Keratinocyte (primary cell): ENCODE data around the gene TNXB. TPM values are rescaled to one million over a fixed set of nuclear protein-coding genes. Genes with fewer than 3 reads are reported as not detected.

Experiments used
- DNase-seq: peaks from one replicate; pipeline ENCODE4 v3.0.0-alpha.2; 2011; ENCODE audit warnings: low read depth, missing footprints, low spot score
- FAIRE-seq: peaks from 2 replicates; lab custom pipeline; 2011; peaks lifted over from hg19 to GRCh38; lab: Jason Lieb, UNC
- H2AFZ ChIP-seq: 2 replicates; pipeline ENCODE4 v1.6.0; 2012; ENCODE audit warnings: low read length, control low read depth, inconsistent platforms; ENCODE audit not compliant: control insufficient read depth
- H3K27ac ChIP-seq: 2 replicates; pipeline ENCODE4 v1.5.1; 2011; ENCODE audit warnings: low read length; ENCODE audit not compliant: control insufficient read depth, insufficient read depth
- H3K27me3 ChIP-seq: 3 replicates; pipeline ENCODE4 v1.6.0; 2011; ENCODE audit warnings: low read length; ENCODE audit not compliant: control insufficient read depth, insufficient read depth; ENCODE audit errors: extremely low read depth
- H3K36me3 ChIP-seq, 2 experiments: 2 replicates in 1 of 2; 3 replicates in 1 of 2; pipeline ENCODE4 v1.5.1; 2011; ENCODE audit warnings: low read length in 2 of 2, mild to moderate bottlenecking in 1 of 2; ENCODE audit not compliant: control insufficient read depth in 2 of 2, insufficient read depth in 2 of 2; ENCODE audit errors: extremely low read depth in 1 of 2
- H3K4me1 ChIP-seq: 3 replicates; pipeline ENCODE4 v1.5.1; 2011; ENCODE audit warnings: low read length; ENCODE audit not compliant: control insufficient read depth, insufficient read depth; ENCODE audit errors: extremely low read depth
- H3K4me2 ChIP-seq: 3 replicates; pipeline ENCODE4 v1.6.0; 2011; ENCODE audit warnings: low read depth, low read length; ENCODE audit not compliant: control insufficient read depth, insufficient read depth; ENCODE audit errors: extremely low read depth
- H3K4me3 ChIP-seq, 3 experiments: fragments of 200-600 bp in 1 of 3; sonication (generic) in 1 of 3; 2 replicates in 2 of 3; 3 replicates in 1 of 3; pipeline ENCODE4 v1.5.1; 2011 to 2016; ENCODE audit warnings: low read length in 3 of 3, mild to moderate bottlenecking in 3 of 3, control low read depth in 2 of 3, inconsistent platforms in 1 of 3, low read depth in 1 of 3, mixed read lengths in 1 of 3, mixed run types in 1 of 3, moderate library complexity in 1 of 3; ENCODE audit not compliant: control insufficient read depth in 2 of 3, insufficient read depth in 2 of 3; ENCODE audit errors: extremely low read depth in 1 of 3
- H3K79me2 ChIP-seq: 2 replicates; pipeline ENCODE4 v1.6.0; 2012; ENCODE audit warnings: low read length; ENCODE audit not compliant: control insufficient read depth, insufficient read depth
- H3K9ac ChIP-seq: 3 replicates; pipeline ENCODE4 v1.6.0; 2011; ENCODE audit warnings: low read length; ENCODE audit not compliant: control insufficient read depth, insufficient read depth; ENCODE audit errors: extremely low read depth
- H3K9me1 ChIP-seq: 3 replicates; pipeline ENCODE4 v1.6.0; 2011; ENCODE audit warnings: low read length; ENCODE audit not compliant: control insufficient read depth, insufficient read depth; ENCODE audit errors: extremely low read depth
- H3K9me3 ChIP-seq: 2 replicates; pipeline ENCODE4 v1.5.1; 2012; ENCODE audit warnings: low read depth, low read length; ENCODE audit not compliant: control insufficient read depth
- H4K20me1 ChIP-seq: 3 replicates; pipeline ENCODE4 v1.6.0; 2011; ENCODE audit warnings: low read length; ENCODE audit not compliant: control insufficient read depth, insufficient read depth; ENCODE audit errors: extremely low read depth
- EZH2 ChIP-seq: IDR thresholded peaks from one replicate; pipeline ENCODE4 v1.6.1; 2012; ENCODE audit warnings: inconsistent platforms, mild to moderate bottlenecking, low read length, moderate library complexity
- dilution Hi-C: fragments of 300-500 bp; cut with MboI; formaldehyde crosslinking; loops from one replicate; pipeline ENCODE4 v1.7.0; 2020; ENCODE audit warnings: low sequenced_read_pairs; ENCODE audit not compliant: extremely low pct_ligation_motif_present
- polyA plus RNA-seq, 5 experiments: library from polyadenylated mRNA; depleted of rRNA in 3 of 5; stranded (reverse) in 3 of 5; stranded (forward) in 1 of 5; unstranded in 1 of 5; fragments of >200 nt; gene quantifications; 1 replicate in 1 of 5; 2 replicates in 3 of 5; 3 replicates in 1 of 5; pipeline versions ENCODE4 v1.2.1 to v1.2.3, GENCODE V29; 2011 to 2012; ENCODE audit warnings: missing spikeins in 2 of 5, low read depth in 1 of 5, low replicate concordance in 1 of 5
- TF ChIP-seq, protein P1 (sequence below), 3 experiments: IDR thresholded peaks in 1 of 3; conservative IDR thresholded peaks in 1 of 3; optimal IDR thresholded peaks in 1 of 3; 2 replicates in 2 of 3; 3 replicates in 1 of 3; pipeline versions ENCODE3 to v1.5.1; 2011; ENCODE audit warnings: low read length in 3 of 3, mild to moderate bottlenecking in 3 of 3, moderate library complexity in 2 of 3, control low read depth in 1 of 3, inconsistent platforms in 1 of 3; ENCODE audit not compliant: insufficient read depth in 2 of 3; ENCODE audit errors: extremely low read depth in 1 of 3

The TNXB gene
- polyA plus RNA-seq, 1 donor (not counting 4 experiments of a cell fraction or from before 2014, with no cell fraction given), result 0.25 TPM

DNA sequence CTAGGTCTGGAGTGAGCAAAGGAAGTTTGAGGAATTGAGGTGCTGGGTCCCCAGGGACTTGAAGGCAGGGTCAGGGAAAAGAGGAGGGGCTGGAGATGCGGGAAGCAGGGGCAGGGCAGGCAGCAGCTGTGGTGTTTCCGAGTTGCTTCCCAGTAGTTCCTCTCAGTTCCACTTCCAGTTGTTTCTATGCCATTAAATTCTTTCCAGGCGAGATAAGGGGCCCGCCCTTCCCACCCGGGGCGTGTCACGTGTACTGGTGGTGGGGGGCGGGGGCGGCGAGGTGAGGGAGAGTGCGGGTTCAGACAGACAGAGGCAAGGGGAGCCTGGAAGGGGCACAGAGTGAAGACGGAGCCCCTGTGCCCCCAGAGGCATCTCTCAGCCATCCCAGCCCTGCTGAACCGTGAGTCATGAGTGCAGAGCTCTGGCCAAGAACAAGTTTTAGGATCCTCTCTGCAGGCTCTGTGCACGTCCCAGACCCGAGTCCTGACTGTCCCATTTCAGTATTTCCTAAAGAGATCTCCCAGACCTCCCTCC, 977 bp downstream of the TNXB start:
- Histone ChIP-seq H3K27ac (no peak overlapping the region), H2AFZ (no peak overlapping the region), H4K20me1 (no peaks in the 10 kb centered on the region), H3K4me2 (peak overlapping the region; percentile 53), H3K9me1 (no peaks in the 10 kb centered on the region), H3K9ac (no peak overlapping the region), H3K79me2 (no peaks in the 10 kb centered on the region), H3K36me3 (peaks cover 0 to under 1% of the 10 kb centered on the region in 2 experiments), H3K9me3 (no peaks in the 10 kb centered on the region), H3K4me1 (peaks cover 19% of the 10 kb centered on the region), H3K4me3 (no peak overlapping the region), H3K27me3 (peaks cover 9% of the 10 kb centered on the region)
- TF ChIP-seq, protein P1, sequence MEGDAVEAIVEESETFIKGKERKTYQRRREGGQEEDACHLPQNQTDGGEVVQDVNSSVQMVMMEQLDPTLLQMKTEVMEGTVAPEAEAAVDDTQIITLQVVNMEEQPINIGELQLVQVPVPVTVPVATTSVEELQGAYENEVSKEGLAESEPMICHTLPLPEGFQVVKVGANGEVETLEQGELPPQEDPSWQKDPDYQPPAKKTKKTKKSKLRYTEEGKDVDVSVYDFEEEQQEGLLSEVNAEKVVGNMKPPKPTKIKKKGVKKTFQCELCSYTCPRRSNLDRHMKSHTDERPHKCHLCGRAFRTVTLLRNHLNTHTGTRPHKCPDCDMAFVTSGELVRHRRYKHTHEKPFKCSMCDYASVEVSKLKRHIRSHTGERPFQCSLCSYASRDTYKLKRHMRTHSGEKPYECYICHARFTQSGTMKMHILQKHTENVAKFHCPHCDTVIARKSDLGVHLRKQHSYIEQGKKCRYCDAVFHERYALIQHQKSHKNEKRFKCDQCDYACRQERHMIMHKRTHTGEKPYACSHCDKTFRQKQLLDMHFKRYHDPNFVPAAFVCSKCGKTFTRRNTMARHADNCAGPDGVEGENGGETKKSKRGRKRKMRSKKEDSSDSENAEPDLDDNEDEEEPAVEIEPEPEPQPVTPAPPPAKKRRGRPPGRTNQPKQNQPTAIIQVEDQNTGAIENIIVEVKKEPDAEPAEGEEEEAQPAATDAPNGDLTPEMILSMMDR (optimal IDR thresholded peaks at IDR 0.05 in 1 of 3, IDR thresholded peaks at IDR 0.05 in 1 of 3, conservative IDR thresholded peaks at IDR 0.05 in 1 of 3; ENCODE audit: extremely low read depth in 1 of 3, insufficient read depth in 2 of 3, low read length in 3 of 3), result no peak
- TF ChIP-seq EZH2, result no peak
- dilution Hi-C loops, result no loop called here
- DNase-seq (no peak), FAIRE-seq (peak; percentile 76)

DNA sequence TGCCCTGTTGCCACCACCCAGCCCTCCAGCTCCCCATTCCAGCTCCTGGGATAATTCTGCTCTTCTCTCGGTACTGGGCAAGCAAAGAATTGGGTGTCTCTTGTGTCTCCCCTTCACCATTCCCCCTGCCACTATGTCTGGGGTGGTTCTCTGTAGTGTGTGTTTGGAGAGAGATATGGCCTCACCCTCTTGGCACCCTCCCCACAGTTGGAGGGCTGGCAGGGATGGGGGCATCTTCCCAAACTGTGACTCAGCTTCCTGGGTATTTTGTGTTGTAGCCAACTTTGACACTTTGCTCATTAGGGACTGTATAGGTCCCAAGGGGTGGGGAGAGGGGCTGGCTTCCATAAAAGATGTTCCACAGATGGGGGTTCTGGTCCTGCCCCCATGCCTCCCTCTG, 1.7 kb downstream of the TNXB start:
- Histone ChIP-seq H3K9me3 (no peaks in the 10 kb centered on the region), H3K79me2 (no peaks in the 10 kb centered on the region), H3K9me1 (no peaks in the 10 kb centered on the region), H3K4me1 (peaks cover 19% of the 10 kb centered on the region), H4K20me1 (no peaks in the 10 kb centered on the region), H3K36me3 (no peaks in the 10 kb centered on the region), H3K9ac (no peak overlapping the region), H3K27ac (no peak overlapping the region), H3K27me3 (peaks cover 9% of the 10 kb centered on the region), H3K4me2 (peak overlapping the region; percentile 53), H3K4me3 (no peak overlapping the region), H2AFZ (no peak overlapping the region)
- DNase-seq, result no peak
- TF ChIP-seq EZH2, result no peak
- TF ChIP-seq, protein P1 (optimal IDR thresholded peaks at IDR 0.05 in 1 of 3, IDR thresholded peaks at IDR 0.05 in 1 of 3, conservative IDR thresholded peaks at IDR 0.05 in 1 of 3; ENCODE audit: extremely low read depth in 1 of 3, insufficient read depth in 2 of 3, low read length in 3 of 3), result no peak
- no peak for FAIRE-seq
- dilution Hi-C loops, result no loop called here
